Gastroesophageal sphincter (tissue), 4 donors: ENCODE data around the gene SPOCD1. TPM values are rescaled to one million over a fixed set of nuclear protein-coding genes. Genes with fewer than 3 reads are reported as not detected.

ENCODE experiments used
- ATAC-seq: fragments of 150-250 bp; one replicate; pipeline ENCODE4 v1.9.1; 2016; ENCODE audit warnings: mild to moderate bottlenecking, moderate library complexity
- H3K27ac ChIP-seq, 4 donors: fragments of 200-600 bp; sonication (generic) in 3 of 4; 1 replicate in 3 of 4; 2 replicates in 1 of 4; pipeline ENCODE4 v1.5.1; 2016 to 2019
- H3K27me3 ChIP-seq: fragments of 200-600 bp; sonication (generic); one replicate; pipeline ENCODE4 v1.5.1; 2019
- H3K36me3 ChIP-seq, 2 donors: fragments of 200-600 bp; sonication (generic); one replicate each; pipeline ENCODE4 v1.5.1; 2019; ENCODE audit warnings: control low read depth in 1 of 2
- H3K4me1 ChIP-seq, 3 donors: fragments of 200-600 bp; sonication (generic); 1 replicate in 2 of 3; 2 replicates in 1 of 3; pipeline ENCODE4 v1.5.1; 2016 to 2019; ENCODE audit warnings: control low read depth in 2 of 3
- H3K4me3 ChIP-seq, 2 donors: fragments of 200-600 bp; sonication (generic); one replicate each; pipeline ENCODE4 v1.5.1; 2019; ENCODE audit warnings: mild to moderate bottlenecking in 1 of 2, moderate library complexity in 1 of 2
- H3K9me3 ChIP-seq, 3 donors: fragments of 200-600 bp; sonication (generic); one replicate each; pipeline ENCODE4 v1.5.1; 2017 to 2019; ENCODE audit warnings: control low read depth in 2 of 3
- CTCF ChIP-seq, 4 experiments: fragments of 200-600 bp in 2 of 4; fragments of 450-650 bp in 2 of 4; sonication (generic) in 1 of 4; IDR thresholded peaks; one replicate each; pipeline ENCODE4 v1.5.1; 2017 to 2019; ENCODE audit warnings: antibody characterized with exemption in 4 of 4, mild to moderate bottlenecking in 2 of 4, moderate library complexity in 2 of 4
- EP300 ChIP-seq: sonication (generic); formaldehyde crosslinking; IDR thresholded peaks from one replicate; pipeline ENCODE4 v1.6.1; 2017; ENCODE audit warnings: antibody characterized with exemption, mild to moderate bottlenecking
- POLR2A ChIP-seq, 2 donors: fragments of 450-650 bp; IDR thresholded peaks; one replicate each; pipeline ENCODE4 v1.6.1; 2017; ENCODE audit warnings: antibody characterized with exemption in 2 of 2, mild to moderate bottlenecking in 2 of 2, moderate library complexity in 1 of 2
- POLR2AphosphoS5 ChIP-seq: sonication (generic); formaldehyde crosslinking; IDR thresholded peaks from one replicate; pipeline ENCODE4 v1.6.1; 2017; ENCODE audit warnings: antibody characterized with exemption
- WGBS, 2 donors: methylation state at CpG; one replicate each; pipeline ENCODE4 v1.1.5; 2018; ENCODE audit warnings: low coverage in 1 of 2; 5-methylcytosine and 5-hydroxymethylcytosine counted together
- total RNA-seq, 4 donors: library from RNA; depleted of rRNA; stranded (reverse); fragments of >200 nt; gene quantifications; one replicate each; pipeline ENCODE4 v1.1.0, GENCODE V29; 2016

The SPOCD1 gene
- total RNA-seq, 4 donors from 2014 or later: 0.27 to 1.6 (median 1.3) TPM; not detected in 1

- no peak overlapping the region for H3K27ac ChIP-seq
- no peak for ATAC-seq
- TF ChIP-seq POLR2A (IDR thresholded peaks at IDR 0.05): no peak
- TF ChIP-seq EP300: no peak
- no peak for TF ChIP-seq CTCF (IDR thresholded peaks at IDR 0.05)
- TF ChIP-seq POLR2AphosphoS5: no peak
- 71 to 81% methylated on average over 4 to 5 of the region's 13 CpGs for WGBS, 2 donors
- peaks cover 40% of the 10 kb centered on the region for H3K27me3 ChIP-seq
- H3K4me1 ChIP-seq: peaks cover 0 to 9% (median 4%) of the 10 kb centered on the region in 3 donors
- no peaks in the 10 kb centered on the region for H3K36me3 ChIP-seq
- H3K4me3 ChIP-seq: no peak overlapping the region
- H3K9me3 ChIP-seq: no peaks in the 10 kb centered on the region
These were observed 22.1 kb downstream of the SPOCD1 start for GRCh38 chr1:31793586-31794285.

GRCh38 chr1:31793086-31793485, 22.7 kb downstream of the SPOCD1 start:
- ATAC-seq: no peak
- WGBS, 2 donors: 100% methylated on average over 2 of the region's 6 CpGs; no CpG with 5 or more reads in 1 of the 2 donors
- Histone ChIP-seq H3K27me3 (peaks cover 35% of the 10 kb centered on the region), H3K36me3 (no peaks in the 10 kb centered on the region), H3K4me1 (peaks cover 0 to 15% (median 4%) of the 10 kb centered on the region in 3 donors), H3K4me3 (no peak overlapping the region), H3K27ac (no peak overlapping the region), H3K9me3 (no peaks in the 10 kb centered on the region)
- no peak for TF ChIP-seq CTCF (IDR thresholded peaks at IDR 0.05)
- no peak for TF ChIP-seq EP300
- TF ChIP-seq POLR2AphosphoS5: no peak
- no peak for TF ChIP-seq POLR2A (IDR thresholded peaks at IDR 0.05)

- ATAC-seq: no peak
- Histone ChIP-seq H3K4me1 (peaks cover 0 to 21% (median 4%) of the 10 kb centered on the region in 3 donors), H3K4me3 (no peak overlapping the region), H3K27ac (no peak overlapping the region), H3K36me3 (no peaks in the 10 kb centered on the region), H3K9me3 (no peaks in the 10 kb centered on the region), H3K27me3 (peaks cover 29% of the 10 kb centered on the region)
- WGBS, 2 donors: 72 to 95% methylated on average over 3 of the region's 4 CpGs
- no peak for TF ChIP-seq EP300
- no peak for TF ChIP-seq CTCF (IDR thresholded peaks at IDR 0.05)
- no peak for TF ChIP-seq POLR2AphosphoS5
- no peak for TF ChIP-seq POLR2A (IDR thresholded peaks at IDR 0.05)
These were observed 23.3 kb downstream of the SPOCD1 start for GRCh38 chr1:31792541-31792940.

- ATAC-seq: no peak
- 75% methylated on average over 4 of the region's 11 CpGs; no CpG with 5 or more reads in 1 of the 2 donors for WGBS, 2 donors
- TF ChIP-seq POLR2AphosphoS5 (no peak), CTCF (IDR thresholded peaks at IDR 0.05) (no peak), EP300 (no peak), POLR2A (IDR thresholded peaks at IDR 0.05) (no peak)
These were observed 23.7 kb downstream of the SPOCD1 start for GRCh38 chr1:31792116-31792515.

More at GRCh38 chr1:31792116-31792515, 23.7 kb downstream of the SPOCD1 start:
- Histone ChIP-seq H3K9me3 (no peaks in the 10 kb centered on the region), H3K27ac (no peak overlapping the region), H3K36me3 (no peaks in the 10 kb centered on the region), H3K4me1 (peaks cover 0 to 21% (median 4%) of the 10 kb centered on the region in 3 donors), H3K4me3 (no peak overlapping the region), H3K27me3 (peaks cover 25% of the 10 kb centered on the region)
